NCI-H82 treated with DMSO at 0.1 percent for 48 hours (cell line): ENCODE data around the gene PASK.

ENCODE experiments used
- DNase-seq: peaks from one replicate; lab custom pipeline; 2025; ENCODE audit not compliant: unreplicated experiment; lab: John Stamatoyannopoulos, UW

Gene PASK

DNA sequence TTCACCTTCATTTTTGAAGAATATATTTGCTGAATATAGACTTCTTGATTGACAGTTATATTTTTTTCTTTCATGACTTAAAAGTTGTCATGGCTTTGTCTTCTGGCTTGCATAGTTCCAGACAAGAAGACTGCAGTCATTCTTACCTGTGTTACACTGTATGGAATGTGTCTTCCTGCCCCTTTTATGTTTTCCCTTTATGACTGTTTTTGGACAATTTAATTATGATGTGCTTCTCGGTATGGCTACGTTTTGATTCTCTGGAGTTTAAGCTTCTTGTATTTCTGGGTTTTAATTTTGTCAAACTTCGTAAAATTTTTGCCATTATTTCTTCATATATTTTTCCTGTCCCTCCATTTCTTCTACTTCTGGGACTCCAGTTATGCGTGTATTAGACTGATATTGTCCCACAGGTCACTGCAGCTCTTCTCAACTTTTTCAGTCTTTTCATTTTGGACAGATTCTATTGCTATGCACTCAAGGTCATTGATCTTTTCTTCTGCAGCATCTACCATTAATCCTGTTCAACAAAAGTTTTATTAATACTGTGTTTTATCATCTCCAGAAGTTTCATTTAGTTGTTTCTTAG is 64.3 kb downstream of the PASK start:
- DNase-seq, result no peak

- DNase-seq, result no peak
Measured at GRCh38 chr2:241083091-241083415, 66.2 kb downstream of the PASK start.

DNA sequence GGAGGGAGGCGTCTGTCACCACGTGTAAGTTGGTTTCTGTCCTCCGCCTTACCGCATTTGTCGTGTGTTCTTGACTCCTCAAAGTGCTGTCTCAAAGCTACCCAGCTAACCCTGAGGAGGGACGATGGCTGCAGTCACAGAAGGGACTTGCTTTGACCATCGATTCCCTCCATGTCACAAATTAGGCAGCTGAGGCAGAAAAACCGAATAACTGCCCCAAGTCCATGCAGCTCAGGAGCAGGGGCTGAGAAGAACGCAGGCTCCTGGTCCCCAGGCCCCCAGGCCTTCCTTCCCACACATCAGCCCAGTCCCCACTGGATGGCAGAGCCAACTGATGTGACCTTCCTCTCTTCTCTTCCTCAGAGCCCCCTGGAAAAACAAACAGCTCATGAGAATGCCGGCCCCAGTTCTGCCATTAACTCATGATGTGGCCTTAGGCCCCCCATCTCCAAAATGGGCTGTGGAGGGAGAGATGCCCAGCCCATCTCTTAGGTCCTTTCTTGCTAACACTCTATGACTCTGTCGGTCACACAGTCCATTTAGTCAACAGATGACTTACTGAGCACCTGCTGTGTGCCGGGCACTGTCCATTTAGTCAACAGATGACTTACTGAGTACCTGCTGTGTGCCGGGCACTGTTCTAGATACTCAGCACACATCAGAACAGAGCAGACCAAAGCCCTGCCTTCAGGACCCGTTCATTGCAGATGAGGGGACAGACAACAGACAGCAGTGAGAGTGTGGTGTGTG is 66.8 kb downstream of the PASK start:
- DNase-seq, result no peak

- DNase-seq, result no peak
Measured at GRCh38 chr2:241081643-241082340, 67.5 kb downstream of the PASK start.

GRCh38 chr2:241081190-241081642 is 68.1 kb downstream of the PASK start:
- no peak for DNase-seq

- DNase-seq, result no peak
Measured at GRCh38 chr2:241080405-241081189, 68.7 kb downstream of the PASK start.

DNA sequence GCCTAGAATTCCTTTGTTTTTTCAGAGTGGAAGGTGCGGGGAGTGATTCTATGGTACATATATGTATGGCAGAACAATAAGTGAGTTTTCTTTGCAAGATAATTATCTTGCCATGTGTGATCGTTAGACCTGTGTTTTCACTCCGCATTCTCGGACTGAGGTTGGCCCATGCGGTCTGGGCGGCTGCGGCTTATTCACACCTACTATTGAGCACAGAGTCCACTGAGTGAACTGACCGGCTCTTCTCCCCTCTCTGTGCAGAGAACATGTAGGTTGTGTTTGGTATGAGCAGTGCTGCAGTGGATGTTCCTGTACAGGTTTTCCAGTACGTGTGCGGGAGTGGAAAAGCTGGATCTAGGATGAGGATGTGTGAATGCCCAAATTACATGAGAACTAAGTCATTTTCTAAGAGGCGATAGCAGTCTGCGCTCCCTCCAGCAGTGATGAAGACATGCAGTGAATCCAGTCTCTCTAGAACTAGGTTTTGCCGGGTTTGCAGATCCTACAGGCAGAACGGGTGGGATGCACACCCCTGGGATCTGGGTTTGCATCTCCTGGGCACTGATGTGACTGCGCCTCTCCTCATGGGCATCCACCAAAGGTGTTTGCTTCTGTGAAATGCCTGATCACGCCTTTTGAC is 74.3 kb downstream of the PASK start:
- no peak for DNase-seq

- DNase-seq, result no peak
Measured at GRCh38 chr2:241074065-241074818, 75.0 kb downstream of the PASK start.

GRCh38 chr2:241073166-241074064 is 75.9 kb downstream of the PASK start:
- no peak for DNase-seq

DNA sequence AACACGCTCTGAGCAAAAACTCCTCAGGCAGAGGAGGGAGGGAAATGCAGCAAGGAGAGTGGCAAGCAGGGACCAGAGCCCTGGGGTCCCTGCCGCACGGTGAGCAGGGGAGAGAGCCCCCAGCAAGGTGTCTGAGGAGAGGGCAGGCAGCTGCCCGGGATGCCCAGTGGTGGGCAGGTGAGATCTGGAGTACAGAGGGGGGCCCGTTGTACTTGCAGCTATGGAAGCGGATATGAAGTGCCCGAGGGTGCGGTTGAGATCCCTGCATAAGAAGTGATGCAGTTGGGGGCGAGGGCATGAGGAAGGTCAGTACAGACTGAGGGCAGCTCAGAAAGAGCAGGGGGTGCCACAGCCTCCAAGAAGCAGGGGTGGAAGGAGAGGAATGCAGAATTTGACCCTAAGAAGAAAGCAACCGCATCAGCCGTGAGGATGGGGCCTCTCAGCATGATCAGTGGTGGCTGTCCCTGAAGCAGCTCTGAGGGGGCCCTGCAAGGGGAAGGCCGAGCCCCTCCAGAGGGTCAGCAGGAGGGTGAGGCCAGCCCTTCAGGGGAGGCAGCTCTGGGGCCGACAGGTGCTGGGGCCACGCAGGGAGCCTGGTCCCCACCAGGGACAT is 76.6 kb downstream of the PASK start:
- DNase-seq, result no peak

DNA sequence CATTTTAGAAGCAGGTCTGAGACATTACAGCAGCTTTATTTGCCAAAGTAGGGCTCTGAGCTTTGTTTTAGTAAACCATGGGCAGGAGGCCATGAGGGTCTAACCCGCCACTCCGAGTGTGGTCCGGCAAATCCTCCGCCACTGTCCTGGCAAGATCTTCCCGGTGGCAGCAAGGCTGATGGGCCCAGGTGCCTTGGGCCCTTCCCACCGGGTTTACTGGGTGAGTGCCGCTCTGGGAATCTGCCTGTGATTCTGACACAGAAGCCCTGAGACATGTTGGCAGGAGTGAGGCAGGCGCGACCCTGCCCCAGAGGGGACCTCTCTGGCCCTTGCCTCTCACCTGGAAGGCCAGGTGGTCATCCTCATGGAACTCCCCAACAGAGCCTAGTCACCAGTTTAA is 77.1 kb downstream of the PASK start:
- DNase-seq, result no peak

DNA sequence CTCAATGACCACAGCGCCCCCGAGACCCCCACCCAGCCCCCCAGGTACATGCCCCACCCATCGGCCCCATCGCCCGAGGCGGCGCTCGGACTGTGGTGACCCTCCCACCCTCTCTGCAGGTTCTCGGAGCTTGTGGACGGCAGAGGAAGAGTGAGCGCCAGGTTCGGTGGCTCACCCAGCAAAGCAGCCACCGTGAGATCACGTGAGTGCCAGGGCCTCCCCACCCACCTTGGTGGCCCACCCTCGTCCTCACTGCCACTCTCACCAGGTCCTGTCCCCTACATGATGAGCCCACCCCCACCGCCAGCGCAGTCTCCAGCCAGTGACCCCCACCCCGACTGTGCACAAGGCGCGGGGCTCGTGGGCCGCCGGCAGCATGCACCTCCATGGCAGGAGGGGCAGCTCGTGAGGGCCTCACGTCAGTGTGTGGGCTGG is 77.6 kb downstream of the PASK start:
- DNase-seq, result no peak

GRCh38 chr2:241070811-241071676 is 78.2 kb downstream of the PASK start:
- no peak for DNase-seq

DNA sequence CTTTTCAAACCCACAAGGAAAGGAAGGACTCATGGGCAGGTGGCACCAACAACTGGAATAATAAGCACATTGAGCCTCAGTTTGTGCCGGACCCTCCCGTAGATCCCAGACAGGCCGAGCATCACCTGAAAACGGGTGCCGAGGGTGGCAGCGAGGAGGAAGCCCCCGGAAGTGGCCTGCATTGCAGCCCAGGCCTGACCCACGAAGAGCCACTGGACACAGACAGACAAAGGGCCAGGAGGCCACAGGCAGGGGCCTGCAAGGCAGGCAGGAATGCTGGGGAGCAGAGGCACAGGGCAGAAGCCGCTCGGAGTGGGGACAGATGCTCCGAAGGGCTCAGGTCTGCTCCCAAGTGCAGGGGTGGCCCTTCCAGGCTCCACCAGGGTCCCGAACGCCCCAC is 78.9 kb downstream of the PASK start:
- no peak for DNase-seq

GRCh38 chr2:241069821-241070281 is 79.4 kb downstream of the PASK start:
- no peak for DNase-seq

DNA sequence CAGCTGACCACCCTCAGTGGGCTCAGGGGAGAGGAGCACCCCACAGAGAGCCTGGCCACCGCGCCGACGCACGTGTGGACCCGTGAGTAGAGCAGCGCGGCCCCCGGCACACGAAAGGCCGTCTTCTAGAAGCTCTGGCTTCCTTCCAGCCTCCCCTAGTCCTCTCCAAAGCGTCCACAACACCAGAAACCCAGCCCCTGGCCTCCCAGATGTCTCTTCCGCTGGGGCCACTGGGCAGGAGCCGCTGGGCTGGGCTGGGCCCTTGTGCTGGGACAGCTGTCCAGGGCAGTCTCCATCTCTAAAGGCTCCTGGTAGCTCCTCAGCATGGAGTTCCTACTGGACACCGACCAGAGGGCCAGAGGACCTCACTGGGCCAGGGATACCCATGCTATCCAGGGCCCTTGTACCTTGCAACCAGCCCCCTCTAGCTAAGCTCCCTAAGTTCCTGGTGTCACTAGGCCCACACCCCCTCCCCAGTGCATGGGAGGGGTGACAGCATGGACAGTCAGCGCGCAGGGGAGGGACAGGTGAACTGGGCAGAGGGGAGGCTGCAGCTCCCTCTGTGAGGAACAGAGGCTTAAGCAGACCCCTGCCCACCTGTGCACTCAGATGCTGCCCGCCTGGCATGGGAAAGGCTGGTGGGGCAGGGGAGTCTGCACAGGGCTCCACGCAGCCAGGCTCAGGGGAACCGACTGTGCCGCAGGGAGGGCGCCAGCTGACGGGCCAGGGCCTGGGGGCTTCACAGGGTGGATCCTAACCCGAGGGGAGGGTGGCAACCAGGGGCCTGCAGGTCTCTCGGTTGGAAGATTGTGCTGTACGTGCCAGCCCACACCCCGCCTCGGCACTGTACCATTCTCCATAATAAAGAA is 80.1 kb downstream of the PASK start:
- DNase-seq, result no peak
